Measurements from ENCODE around the gene C19orf53. TPM values are rescaled to one million over a fixed set of nuclear protein-coding genes. Genes with fewer than 3 reads are reported as not detected.

C19orf53 gene
- total and polyA plus RNA-seq, 9 of the 15 experiments (the other 6 are each of a cell fraction or from before 2014, with no cell fraction given), result 98.5 to 441 (median 164) TPM

- TF ChIP-seq, protein P1, sequence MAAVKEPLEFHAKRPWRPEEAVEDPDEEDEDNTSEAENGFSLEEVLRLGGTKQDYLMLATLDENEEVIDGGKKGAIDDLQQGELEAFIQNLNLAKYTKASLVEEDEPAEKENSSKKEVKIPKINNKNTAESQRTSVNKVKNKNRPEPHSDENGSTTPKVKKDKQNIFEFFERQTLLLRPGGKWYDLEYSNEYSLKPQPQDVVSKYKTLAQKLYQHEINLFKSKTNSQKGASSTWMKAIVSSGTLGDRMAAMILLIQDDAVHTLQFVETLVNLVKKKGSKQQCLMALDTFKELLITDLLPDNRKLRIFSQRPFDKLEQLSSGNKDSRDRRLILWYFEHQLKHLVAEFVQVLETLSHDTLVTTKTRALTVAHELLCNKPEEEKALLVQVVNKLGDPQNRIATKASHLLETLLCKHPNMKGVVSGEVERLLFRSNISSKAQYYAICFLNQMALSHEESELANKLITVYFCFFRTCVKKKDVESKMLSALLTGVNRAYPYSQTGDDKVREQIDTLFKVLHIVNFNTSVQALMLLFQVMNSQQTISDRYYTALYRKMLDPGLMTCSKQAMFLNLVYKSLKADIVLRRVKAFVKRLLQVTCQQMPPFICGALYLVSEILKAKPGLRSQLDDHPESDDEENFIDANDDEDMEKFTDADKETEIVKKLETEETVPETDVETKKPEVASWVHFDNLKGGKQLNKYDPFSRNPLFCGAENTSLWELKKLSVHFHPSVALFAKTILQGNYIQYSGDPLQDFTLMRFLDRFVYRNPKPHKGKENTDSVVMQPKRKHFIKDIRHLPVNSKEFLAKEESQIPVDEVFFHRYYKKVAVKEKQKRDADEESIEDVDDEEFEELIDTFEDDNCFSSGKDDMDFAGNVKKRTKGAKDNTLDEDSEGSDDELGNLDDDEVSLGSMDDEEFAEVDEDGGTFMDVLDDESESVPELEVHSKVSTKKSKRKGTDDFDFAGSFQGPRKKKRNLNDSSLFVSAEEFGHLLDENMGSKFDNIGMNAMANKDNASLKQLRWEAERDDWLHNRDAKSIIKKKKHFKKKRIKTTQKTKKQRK (IDR thresholded peaks at IDR 0.05; ENCODE audit: borderline replicate concordance, low read depth, low read length), result peak; percentile 93
- TF ChIP-seq ZNF395 (CRISPR knock-in tag; IDR thresholded peaks at IDR 0.05) (peak; percentile 28; the same call in 1 of the 2 replicates), SREBF1 (IDR thresholded peaks at IDR 0.05; ENCODE audit: borderline replicate concordance, low read depth, low read length) (0 out of 2 replicates have a peak, but pooled peaks have one; percentile 20), MEF2D (tag; conservative IDR thresholded peaks at IDR 0.05; ENCODE audit: low read depth) (0 out of 2 replicates have a peak, but pooled peaks have one; percentile 50), PURB (CRISPR knock-in tag; IDR thresholded peaks at IDR 0.05; ENCODE audit: low read depth) (no peak), TBP (optimal IDR thresholded peaks at IDR 0.05; ENCODE audit: low read depth, low read length) (peak; percentile 49), FOXK2 (conservative IDR thresholded peaks at IDR 0.05 in 1 of 2, IDR thresholded peaks at IDR 0.05 in 1 of 2; ENCODE audit: low read depth in 2 of 2) (peak; percentile 95 to 97), HDAC1 (IDR thresholded peaks at IDR 0.05) (peak in 1 of 2 experiments; percentile 76; a peak in 2 of 4 replicates)
- TF ChIP-seq, protein P2, sequence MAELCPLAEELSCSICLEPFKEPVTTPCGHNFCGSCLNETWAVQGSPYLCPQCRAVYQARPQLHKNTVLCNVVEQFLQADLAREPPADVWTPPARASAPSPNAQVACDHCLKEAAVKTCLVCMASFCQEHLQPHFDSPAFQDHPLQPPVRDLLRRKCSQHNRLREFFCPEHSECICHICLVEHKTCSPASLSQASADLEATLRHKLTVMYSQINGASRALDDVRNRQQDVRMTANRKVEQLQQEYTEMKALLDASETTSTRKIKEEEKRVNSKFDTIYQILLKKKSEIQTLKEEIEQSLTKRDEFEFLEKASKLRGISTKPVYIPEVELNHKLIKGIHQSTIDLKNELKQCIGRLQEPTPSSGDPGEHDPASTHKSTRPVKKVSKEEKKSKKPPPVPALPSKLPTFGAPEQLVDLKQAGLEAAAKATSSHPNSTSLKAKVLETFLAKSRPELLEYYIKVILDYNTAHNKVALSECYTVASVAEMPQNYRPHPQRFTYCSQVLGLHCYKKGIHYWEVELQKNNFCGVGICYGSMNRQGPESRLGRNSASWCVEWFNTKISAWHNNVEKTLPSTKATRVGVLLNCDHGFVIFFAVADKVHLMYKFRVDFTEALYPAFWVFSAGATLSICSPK (IDR thresholded peaks at IDR 0.05; ENCODE audit: borderline replicate concordance), result no peak; the same call in 1 of the 2 replicates
- TF ChIP-seq, protein P3, sequence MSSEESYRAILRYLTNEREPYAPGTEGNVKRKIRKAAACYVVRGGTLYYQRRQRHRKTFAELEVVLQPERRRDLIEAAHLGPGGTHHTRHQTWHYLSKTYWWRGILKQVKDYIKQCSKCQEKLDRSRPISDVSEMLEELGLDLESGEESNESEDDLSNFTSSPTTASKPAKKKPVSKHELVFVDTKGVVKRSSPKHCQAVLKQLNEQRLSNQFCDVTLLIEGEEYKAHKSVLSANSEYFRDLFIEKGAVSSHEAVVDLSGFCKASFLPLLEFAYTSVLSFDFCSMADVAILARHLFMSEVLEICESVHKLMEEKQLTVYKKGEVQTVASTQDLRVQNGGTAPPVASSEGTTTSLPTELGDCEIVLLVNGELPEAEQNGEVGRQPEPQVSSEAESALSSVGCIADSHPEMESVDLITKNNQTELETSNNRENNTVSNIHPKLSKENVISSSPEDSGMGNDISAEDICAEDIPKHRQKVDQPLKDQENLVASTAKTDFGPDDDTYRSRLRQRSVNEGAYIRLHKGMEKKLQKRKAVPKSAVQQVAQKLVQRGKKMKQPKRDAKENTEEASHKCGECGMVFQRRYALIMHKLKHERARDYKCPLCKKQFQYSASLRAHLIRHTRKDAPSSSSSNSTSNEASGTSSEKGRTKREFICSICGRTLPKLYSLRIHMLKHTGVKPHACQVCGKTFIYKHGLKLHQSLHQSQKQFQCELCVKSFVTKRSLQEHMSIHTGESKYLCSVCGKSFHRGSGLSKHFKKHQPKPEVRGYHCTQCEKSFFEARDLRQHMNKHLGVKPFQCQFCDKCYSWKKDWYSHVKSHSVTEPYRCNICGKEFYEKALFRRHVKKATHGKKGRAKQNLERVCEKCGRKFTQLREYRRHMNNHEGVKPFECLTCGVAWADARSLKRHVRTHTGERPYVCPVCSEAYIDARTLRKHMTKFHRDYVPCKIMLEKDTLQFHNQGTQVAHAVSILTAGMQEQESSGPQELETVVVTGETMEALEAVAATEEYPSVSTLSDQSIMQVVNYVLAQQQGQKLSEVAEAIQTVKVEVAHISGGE (CRISPR knock-in tag; IDR thresholded peaks at IDR 0.05), result no peak; a peak in 1 of 6 replicates
- TF ChIP-seq, protein P4, sequence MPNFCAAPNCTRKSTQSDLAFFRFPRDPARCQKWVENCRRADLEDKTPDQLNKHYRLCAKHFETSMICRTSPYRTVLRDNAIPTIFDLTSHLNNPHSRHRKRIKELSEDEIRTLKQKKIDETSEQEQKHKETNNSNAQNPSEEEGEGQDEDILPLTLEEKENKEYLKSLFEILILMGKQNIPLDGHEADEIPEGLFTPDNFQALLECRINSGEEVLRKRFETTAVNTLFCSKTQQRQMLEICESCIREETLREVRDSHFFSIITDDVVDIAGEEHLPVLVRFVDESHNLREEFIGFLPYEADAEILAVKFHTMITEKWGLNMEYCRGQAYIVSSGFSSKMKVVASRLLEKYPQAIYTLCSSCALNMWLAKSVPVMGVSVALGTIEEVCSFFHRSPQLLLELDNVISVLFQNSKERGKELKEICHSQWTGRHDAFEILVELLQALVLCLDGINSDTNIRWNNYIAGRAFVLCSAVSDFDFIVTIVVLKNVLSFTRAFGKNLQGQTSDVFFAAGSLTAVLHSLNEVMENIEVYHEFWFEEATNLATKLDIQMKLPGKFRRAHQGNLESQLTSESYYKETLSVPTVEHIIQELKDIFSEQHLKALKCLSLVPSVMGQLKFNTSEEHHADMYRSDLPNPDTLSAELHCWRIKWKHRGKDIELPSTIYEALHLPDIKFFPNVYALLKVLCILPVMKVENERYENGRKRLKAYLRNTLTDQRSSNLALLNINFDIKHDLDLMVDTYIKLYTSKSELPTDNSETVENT (CRISPR knock-in tag; IDR thresholded peaks at IDR 0.05), result 0 out of 2 replicates have a peak, but pooled peaks have one; percentile 12
These were observed 20.7 kb downstream of the C19orf53 start, which contains the start of gene ZSWIM4 (continued) for GRCh38 chr19:13794757-13795589.

All from K562 (cell line).